HG03045 (cell line): Measurements from ENCODE around the gene NUDT3.

ENCODE experiments used
- ATAC-seq: cut with Tn5 transposase; IDR thresholded peaks from one replicate; pipeline ENCODE4 v1.9.1; 2021; ENCODE audit warnings: mild to moderate bottlenecking, moderate library complexity; ENCODE audit not compliant: unreplicated experiment

Gene NUDT3

GRCh38 chr6:34242252-34243130, 150.0 kb downstream of the NUDT3 start:
- ATAC-seq = no peak

- no peak for ATAC-seq
Measured at GRCh38 chr6:34241351-34242215, 150.9 kb downstream of the NUDT3 start.

GRCh38 chr6:34240329-34241248, 151.9 kb downstream of the NUDT3 start:
- no peak for ATAC-seq

- no peak for ATAC-seq
Measured at GRCh38 chr6:34239893-34240292, 152.6 kb downstream of the NUDT3 start.

GRCh38 chr6:34239500-34239825, 153.0 kb downstream of the NUDT3 start:
- ATAC-seq = no peak

- no peak for ATAC-seq
Measured at GRCh38 chr6:34238585-34239499, 153.6 kb downstream of the NUDT3 start.

GRCh38 chr6:34237722-34238584, 154.5 kb downstream of the NUDT3 start:
- peak; percentile 4 for ATAC-seq

- ATAC-seq = peak; percentile 12
Measured at GRCh38 chr6:34237316-34237721, 155.2 kb downstream of the NUDT3 start.

- ATAC-seq = peak; percentile 62
Measured at GRCh38 chr6:34236443-34237315, 155.8 kb downstream of the NUDT3 start, which contains the start of gene HMGA1. HMGA1 (plus strand) TSS chr6:34236873; CDS start chr6:34240781, 3,908 bp downstream.

- peak; percentile 0 for ATAC-seq
Measured at GRCh38 chr6:34236131-34236442, 156.4 kb downstream of the NUDT3 start.

- no peak for ATAC-seq
Measured at GRCh38 chr6:34235307-34236130, 156.9 kb downstream of the NUDT3 start.

- ATAC-seq = no peak
Measured at GRCh38 chr6:34234667-34235306, 157.7 kb downstream of the NUDT3 start.

GRCh38 chr6:34233867-34234266, 158.6 kb downstream of the NUDT3 start:
- no peak for ATAC-seq

- no peak for ATAC-seq
Measured at GRCh38 chr6:34232901-34233300, 159.6 kb downstream of the NUDT3 start.

GRCh38 chr6:34231566-34232336, 160.7 kb downstream of the NUDT3 start:
- ATAC-seq = no peak
